ENCODE results near the gene MTF2. TPM values are rescaled to one million over a fixed set of nuclear protein-coding genes. Genes with fewer than 3 reads are reported as not detected.

The MTF2 gene
- total and polyA plus RNA-seq, 2 experiments from 2014 or later, result 82.1 to 133 TPM

GRCh38 chr1:93081716-93082115 is 2.6 kb downstream of the MTF2 start:
- H3K36me3 Mint-ChIP-seq (ENCODE audit: low read depth), result peaks cover 62% of the 10 kb centered on the region
- no peak overlapping the region for H3K27ac Mint-ChIP-seq
- Histone ChIP-seq H4K20me1 (replicated peaks; ENCODE audit: insufficient read depth) (peaks cover 55% of the 10 kb centered on the region), H3F3A (replicated peaks; ENCODE audit: low read depth) (no peaks in the 10 kb centered on the region), H2AFZ (no peak overlapping the region), H3K9me2 (ENCODE audit: insufficient read depth) (0 out of 2 replicates have a peak, but pooled peaks cover 4% of the 10 kb centered on the region), H3K79me2 (replicated peaks; ENCODE audit: insufficient read depth) (peaks cover 76% of the 10 kb centered on the region), H3K27ac (ENCODE audit: low read depth) (no peak overlapping the region), H3K4me1 (ENCODE audit: insufficient read depth) (no peaks in the 10 kb centered on the region; the same call in 1 of the 2 replicates), H3K36me3 (ENCODE audit: insufficient read depth) (peaks cover 19% of the 10 kb centered on the region), H3K27me3 (ENCODE audit: insufficient read depth) (no peaks in the 10 kb centered on the region), H3K4me2 (peak overlapping the region; percentile 88), H3K4me3 (peak overlapping the region; percentile 86)
- DNase-seq (ENCODE audit: low spot score) (no peak), ATAC-seq (no peak)
- peaks cover 17% of the 10 kb centered on the region for H3K9me3 Mint-ChIP-seq
- peaks cover 10% of the 10 kb centered on the region; the same call in 2 of the 3 replicates for H3K4me1 Mint-ChIP-seq
- TF ChIP-seq CTCF (conservative IDR thresholded peaks at IDR 0.05; ENCODE audit: low read depth in 2 of 2) (no peak), JUNB (IDR thresholded peaks at IDR 0.05; ENCODE audit: unreplicated experiment) (no peak), REST (IDR thresholded peaks at IDR 0.05; ENCODE audit: unreplicated experiment) (no peak), ZNF462 (CRISPR knock-in tag; IDR thresholded peaks at IDR 0.05) (no peak)
- peaks cover 3% of the 10 kb centered on the region for H3K27me3 Mint-ChIP-seq (ENCODE audit: insufficient read depth, low read depth, poor library complexity)
- H3K4me3 Mint-ChIP-seq, result peak overlapping the region; percentile 95
